ENCODE results near the gene TARDBP.
"Not testable (repeated sequence)": the region's sequence is repeated elsewhere in the genome, so short reads cannot be mapped to it uniquely, and the experiment has no call there.

TARDBP gene

GRCh38 chr1:10980841-10981727 lies 31.4 kb upstream of the TARDBP start:
- in situ Hi-C loops (cut with MboI; ENCODE audit: low pct_unique_long_range_greater_than_20kb, low sequenced_read_pairs, unreplicated experiment), result no loop called here

GRCh38 chr1:10986525-10986890 lies 25.9 kb upstream of the TARDBP start:
- TF ChIP-seq, protein P1, sequence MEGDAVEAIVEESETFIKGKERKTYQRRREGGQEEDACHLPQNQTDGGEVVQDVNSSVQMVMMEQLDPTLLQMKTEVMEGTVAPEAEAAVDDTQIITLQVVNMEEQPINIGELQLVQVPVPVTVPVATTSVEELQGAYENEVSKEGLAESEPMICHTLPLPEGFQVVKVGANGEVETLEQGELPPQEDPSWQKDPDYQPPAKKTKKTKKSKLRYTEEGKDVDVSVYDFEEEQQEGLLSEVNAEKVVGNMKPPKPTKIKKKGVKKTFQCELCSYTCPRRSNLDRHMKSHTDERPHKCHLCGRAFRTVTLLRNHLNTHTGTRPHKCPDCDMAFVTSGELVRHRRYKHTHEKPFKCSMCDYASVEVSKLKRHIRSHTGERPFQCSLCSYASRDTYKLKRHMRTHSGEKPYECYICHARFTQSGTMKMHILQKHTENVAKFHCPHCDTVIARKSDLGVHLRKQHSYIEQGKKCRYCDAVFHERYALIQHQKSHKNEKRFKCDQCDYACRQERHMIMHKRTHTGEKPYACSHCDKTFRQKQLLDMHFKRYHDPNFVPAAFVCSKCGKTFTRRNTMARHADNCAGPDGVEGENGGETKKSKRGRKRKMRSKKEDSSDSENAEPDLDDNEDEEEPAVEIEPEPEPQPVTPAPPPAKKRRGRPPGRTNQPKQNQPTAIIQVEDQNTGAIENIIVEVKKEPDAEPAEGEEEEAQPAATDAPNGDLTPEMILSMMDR (IDR thresholded peaks at IDR 0.05; ENCODE audit: extremely low read depth, insufficient read depth, missing control alignments), result no peak
- no peak for DNase-seq (ENCODE audit: low spot score)
- in situ Hi-C loops (cut with MboI; ENCODE audit: low pct_unique_long_range_greater_than_20kb, low sequenced_read_pairs, unreplicated experiment), result no loop called here

More at GRCh38 chr1:10980841-10981727, 31.4 kb upstream of the TARDBP start:
- DNase-seq (ENCODE audit: low spot score), result no peak
- TF ChIP-seq, protein P1 (IDR thresholded peaks at IDR 0.05; ENCODE audit: extremely low read depth, insufficient read depth, missing control alignments), result no peak

DNA sequence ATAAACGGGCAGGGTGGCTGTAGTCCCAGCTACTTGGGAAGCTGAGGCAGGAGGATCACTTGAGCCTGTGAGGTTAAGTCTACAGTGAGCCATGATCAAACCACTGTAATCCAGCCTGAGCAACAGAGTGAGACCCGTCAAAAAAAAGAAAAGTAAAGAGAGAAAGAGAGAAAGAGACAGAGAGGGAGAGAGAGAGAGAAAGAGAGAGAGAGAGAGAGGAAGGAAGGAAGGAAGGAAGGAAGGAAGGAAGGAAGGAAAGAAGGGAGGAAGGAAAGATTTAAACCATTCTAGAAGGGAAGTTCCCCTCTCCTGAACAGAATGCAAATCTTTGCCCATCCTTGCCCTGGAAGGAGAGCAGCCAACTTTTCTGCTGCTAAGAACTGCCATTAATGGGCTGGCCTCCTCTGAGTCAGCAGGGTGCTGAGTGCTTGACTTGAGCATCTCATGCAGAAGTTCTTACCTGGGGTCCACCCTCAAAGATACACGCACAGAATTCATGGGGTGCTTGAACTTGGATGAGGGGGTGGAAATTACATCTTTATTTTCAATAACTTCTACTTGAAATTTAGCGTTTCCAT lies 24.5 kb upstream of the TARDBP start:
- in situ Hi-C loops (cut with MboI; ENCODE audit: low pct_unique_long_range_greater_than_20kb, low sequenced_read_pairs, unreplicated experiment), result no loop called here
- TF ChIP-seq, protein P1 (IDR thresholded peaks at IDR 0.05; ENCODE audit: extremely low read depth, insufficient read depth, missing control alignments), result no peak
- no peak for DNase-seq (ENCODE audit: low spot score)

DNA sequence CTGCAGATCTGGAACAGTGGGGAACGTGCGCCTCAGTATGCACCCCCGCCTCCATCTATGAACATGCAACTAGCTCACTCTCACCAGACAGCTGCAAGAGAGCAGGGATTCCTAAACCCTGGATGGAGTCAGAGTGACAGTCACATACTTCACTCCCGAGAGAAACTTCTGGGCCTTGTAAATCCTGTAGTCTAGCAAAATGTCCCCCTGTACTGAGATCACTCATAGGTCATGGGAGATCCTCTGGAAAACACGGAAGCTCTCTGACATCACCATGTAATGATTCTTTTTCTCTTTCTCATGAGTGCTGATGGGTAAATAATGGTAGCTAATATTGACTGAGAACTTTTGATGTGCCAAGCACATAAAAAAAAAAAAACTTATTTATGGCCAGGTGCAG lies 23.4 kb upstream of the TARDBP start:
- TF ChIP-seq, protein P1 (IDR thresholded peaks at IDR 0.05; ENCODE audit: extremely low read depth, insufficient read depth, missing control alignments), result no peak
- in situ Hi-C loops (cut with MboI; ENCODE audit: low pct_unique_long_range_greater_than_20kb, low sequenced_read_pairs, unreplicated experiment), result no loop called here
- DNase-seq (ENCODE audit: low spot score), result no peak

GRCh38 chr1:10989920-10990516 lies 22.4 kb upstream of the TARDBP start:
- DNase-seq (ENCODE audit: low spot score); in situ Hi-C loops (cut with MboI; ENCODE audit: low pct_unique_long_range_greater_than_20kb, low sequenced_read_pairs, unreplicated experiment): not testable (repeated sequence)

- no peak for DNase-seq (ENCODE audit: low spot score)
- TF ChIP-seq, protein P1 (IDR thresholded peaks at IDR 0.05; ENCODE audit: extremely low read depth, insufficient read depth, missing control alignments), result no peak
- in situ Hi-C loops (cut with MboI; ENCODE audit: low pct_unique_long_range_greater_than_20kb, low sequenced_read_pairs, unreplicated experiment), result no loop called here
Measured at GRCh38 chr1:10990828-10991227, 21.6 kb upstream of the TARDBP start.

GRCh38 chr1:10992004-10992403 lies 20.4 kb upstream of the TARDBP start:
- in situ Hi-C loops (cut with MboI; ENCODE audit: low pct_unique_long_range_greater_than_20kb, low sequenced_read_pairs, unreplicated experiment); DNase-seq (ENCODE audit: low spot score): not testable (repeated sequence)

Measured in GM13977 (cell line).